Panc1 (cell line): ENCODE data around the gene CNTNAP4.

ENCODE experiments used
- REST ChIP-seq, 2 experiments: IDR thresholded peaks; 2 replicates each; pipeline ENCODE4 v1.6.1; 2011 to 2012; ENCODE audit warnings: low read depth in 2 of 2, control low read depth in 1 of 2, low read length in 1 of 2, mild to moderate bottlenecking in 1 of 2, moderate library complexity in 1 of 2; ENCODE audit not compliant: insufficient read depth in 1 of 2
- SIN3A ChIP-seq: IDR thresholded peaks from 2 replicates; pipeline ENCODE4 v1.6.1; 2012; ENCODE audit warnings: low read depth, mild to moderate bottlenecking, low read length, moderate library complexity, borderline replicate concordance; ENCODE audit not compliant: insufficient read depth
- TCF7L2 ChIP-seq: IDR thresholded peaks from 2 replicates; pipeline ENCODE4 v1.6.1; 2011; ENCODE audit warnings: mild to moderate bottlenecking, low read depth, low read length, inconsistent platforms
- TF ChIP-seq, protein P1 (sequence below): fragments of 450-650 bp; IDR thresholded peaks from 2 replicates; pipeline ENCODE4 v1.5.1; 2017; ENCODE audit warnings: mild to moderate bottlenecking

- TF ChIP-seq, protein P1, sequence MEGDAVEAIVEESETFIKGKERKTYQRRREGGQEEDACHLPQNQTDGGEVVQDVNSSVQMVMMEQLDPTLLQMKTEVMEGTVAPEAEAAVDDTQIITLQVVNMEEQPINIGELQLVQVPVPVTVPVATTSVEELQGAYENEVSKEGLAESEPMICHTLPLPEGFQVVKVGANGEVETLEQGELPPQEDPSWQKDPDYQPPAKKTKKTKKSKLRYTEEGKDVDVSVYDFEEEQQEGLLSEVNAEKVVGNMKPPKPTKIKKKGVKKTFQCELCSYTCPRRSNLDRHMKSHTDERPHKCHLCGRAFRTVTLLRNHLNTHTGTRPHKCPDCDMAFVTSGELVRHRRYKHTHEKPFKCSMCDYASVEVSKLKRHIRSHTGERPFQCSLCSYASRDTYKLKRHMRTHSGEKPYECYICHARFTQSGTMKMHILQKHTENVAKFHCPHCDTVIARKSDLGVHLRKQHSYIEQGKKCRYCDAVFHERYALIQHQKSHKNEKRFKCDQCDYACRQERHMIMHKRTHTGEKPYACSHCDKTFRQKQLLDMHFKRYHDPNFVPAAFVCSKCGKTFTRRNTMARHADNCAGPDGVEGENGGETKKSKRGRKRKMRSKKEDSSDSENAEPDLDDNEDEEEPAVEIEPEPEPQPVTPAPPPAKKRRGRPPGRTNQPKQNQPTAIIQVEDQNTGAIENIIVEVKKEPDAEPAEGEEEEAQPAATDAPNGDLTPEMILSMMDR: no peak
- TF ChIP-seq REST (IDR thresholded peaks at IDR 0.05; ENCODE audit: insufficient read depth in 1 of 2, low read depth in 2 of 2, low read length in 1 of 2): no peak
- no peak for TF ChIP-seq TCF7L2
- no peak for TF ChIP-seq SIN3A
Measured at GRCh38 chr16:76280421-76281215, 3.4 kb downstream of the CNTNAP4 start.
